Epithelial cell of prostate (primary cell): ENCODE results near the gene HRC.

Experiments used
- DNase-seq: peaks from one replicate; pipeline ENCODE4 v3.0.0-alpha.2; 2011; ENCODE audit warnings: low read depth, low spot score
- H3K27ac ChIP-seq: fragments of 450-650 bp; 2 replicates; pipeline ENCODE4 v1.5.1; 2017; ENCODE audit warnings: mild to moderate bottlenecking

Gene HRC

GRCh38 chr19:49117677-49118564 is 37.3 kb downstream of the HRC start:
- DNase-seq: no peak
- peak overlapping the region; percentile 65 for H3K27ac ChIP-seq

GRCh38 chr19:49116544-49116943 is 38.7 kb downstream of the HRC start:
- H3K27ac ChIP-seq: no peak overlapping the region
- no peak for DNase-seq

GRCh38 chr19:49114630-49115363 is 40.4 kb downstream of the HRC start:
- H3K27ac ChIP-seq: no peak overlapping the region
- DNase-seq: no peak

DNA sequence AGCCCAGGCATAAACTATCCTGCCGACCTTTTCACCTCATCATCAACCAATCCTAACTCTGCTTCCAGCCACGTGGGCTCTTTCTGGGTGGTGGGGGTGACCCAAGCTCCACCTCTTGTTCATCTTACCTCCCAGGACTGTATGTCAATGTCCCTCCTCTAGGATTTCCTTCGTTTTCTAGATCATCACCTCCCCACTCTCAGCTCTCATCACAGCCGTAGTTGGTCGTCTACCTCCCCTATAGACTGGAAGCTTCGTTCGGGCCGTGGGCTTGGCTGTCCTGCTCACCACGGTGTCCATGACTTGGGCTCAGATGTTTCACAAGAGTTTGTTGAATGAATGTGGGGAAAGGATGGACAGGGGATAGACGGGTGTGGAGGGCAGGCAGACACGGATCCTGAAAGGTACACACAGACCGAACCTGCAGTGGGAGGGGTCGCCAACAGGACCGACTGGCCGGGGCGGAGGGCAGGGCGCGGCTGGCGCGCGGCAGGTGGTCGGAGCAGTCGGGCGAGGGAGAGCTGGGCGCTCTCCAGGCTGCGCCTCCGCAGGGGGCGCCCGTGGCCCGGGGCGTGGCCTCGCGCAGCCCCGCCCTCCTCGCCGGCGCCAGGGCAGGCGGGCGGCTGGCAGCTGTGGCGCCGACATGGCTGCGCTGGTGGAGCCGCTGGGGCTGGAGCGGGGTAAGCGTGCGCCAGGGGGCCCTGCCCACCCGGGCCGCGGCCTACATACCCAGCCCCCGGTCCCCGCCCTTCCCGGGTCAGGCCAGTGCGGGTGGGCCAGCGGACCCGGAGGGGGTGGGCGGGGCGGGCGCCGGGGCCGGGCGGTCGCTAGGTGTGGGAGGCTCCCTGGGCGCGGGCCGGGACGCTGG is 41.2 kb downstream of the HRC start, which contains the start of gene LIN7B:
TSS of gene LIN7B (plus strand) at position 609 of the 868 bp plus-strand sequence. CDS start at position 644, 35 bp downstream.
- no peak for DNase-seq
- no peak within 1 kb of the TSS for H3K27ac ChIP-seq

- DNase-seq: no peak
- no peak overlapping the region for H3K27ac ChIP-seq
Measured at GRCh38 chr19:49111218-49111998, 43.8 kb downstream of the HRC start.

DNA sequence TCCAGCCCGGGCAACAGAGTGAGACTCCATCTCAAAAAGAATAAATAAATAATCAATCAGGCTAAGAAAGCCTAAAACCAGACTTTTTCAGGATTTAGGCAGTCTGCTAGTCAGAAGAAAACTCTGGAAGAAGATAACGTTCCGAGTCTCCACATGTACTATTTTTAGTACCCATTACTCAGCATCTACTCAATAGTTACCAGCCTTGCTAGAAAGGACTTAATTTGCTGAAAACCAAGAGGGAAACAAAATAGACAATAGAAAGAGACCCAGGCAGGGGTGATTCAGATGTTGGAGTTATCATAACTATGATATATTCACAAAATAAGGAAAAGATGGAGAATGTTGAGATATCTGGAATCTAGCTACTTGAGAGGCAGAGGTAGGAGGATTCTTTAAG is 44.6 kb downstream of the HRC start:
- no peak overlapping the region for H3K27ac ChIP-seq
- DNase-seq: no peak

DNA sequence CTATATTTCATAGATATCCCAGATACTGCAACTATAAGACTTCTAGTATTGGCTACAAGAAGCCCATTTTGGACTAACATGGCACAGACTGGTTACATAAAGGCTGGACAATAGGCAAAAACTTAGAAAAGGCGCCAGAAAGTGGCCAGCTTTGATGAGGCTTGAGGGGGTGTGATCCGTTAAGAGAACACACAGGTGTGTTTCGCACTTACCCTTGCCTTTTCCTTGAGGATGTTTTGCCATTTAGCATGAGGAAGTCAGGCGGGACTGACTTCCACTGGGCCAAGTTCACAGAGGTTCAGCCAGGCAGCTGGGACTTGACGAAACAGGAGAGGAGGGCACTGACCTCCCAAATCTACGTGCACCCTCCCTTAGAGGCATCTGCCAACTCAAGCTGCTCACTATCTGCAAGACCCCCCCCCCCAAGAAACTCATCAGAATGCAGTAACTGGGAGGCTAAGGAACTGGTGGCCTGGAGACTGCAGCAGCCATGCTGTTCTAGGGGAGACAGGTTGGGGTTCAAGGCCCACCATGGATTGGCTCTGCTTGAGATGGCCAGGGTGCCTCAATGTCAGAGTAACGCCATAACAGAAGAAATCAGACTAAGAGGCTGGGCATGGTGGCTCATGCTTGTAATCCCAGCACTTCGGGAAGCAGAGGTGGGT is 45.5 kb downstream of the HRC start:
- H3K27ac ChIP-seq: no peak overlapping the region

DNA sequence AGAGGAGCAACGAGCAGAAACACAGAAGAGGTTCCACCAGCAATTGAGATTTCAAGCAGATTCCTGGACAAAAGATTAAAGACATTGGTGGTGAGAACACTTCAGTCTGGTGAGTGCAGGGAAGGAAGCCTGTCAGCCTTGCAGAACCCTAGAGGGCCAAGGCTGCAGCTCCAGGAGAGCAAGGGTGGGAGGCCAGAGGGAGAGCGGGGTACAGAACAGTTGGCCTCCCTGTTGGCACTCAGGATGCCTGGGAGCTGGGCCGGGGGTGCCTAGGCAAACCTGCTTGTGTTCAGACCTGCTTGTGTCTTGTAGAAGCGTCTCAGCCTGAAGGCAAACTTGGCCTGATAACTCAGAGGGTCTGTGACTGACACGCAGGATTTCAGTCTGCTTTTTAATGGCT is 46.1 kb downstream of the HRC start:
- DNase-seq: no peak
- H3K27ac ChIP-seq: no peak overlapping the region

More for the DNA sequence above, 45.5 kb downstream of the HRC start:
- no peak for DNase-seq

DNA sequence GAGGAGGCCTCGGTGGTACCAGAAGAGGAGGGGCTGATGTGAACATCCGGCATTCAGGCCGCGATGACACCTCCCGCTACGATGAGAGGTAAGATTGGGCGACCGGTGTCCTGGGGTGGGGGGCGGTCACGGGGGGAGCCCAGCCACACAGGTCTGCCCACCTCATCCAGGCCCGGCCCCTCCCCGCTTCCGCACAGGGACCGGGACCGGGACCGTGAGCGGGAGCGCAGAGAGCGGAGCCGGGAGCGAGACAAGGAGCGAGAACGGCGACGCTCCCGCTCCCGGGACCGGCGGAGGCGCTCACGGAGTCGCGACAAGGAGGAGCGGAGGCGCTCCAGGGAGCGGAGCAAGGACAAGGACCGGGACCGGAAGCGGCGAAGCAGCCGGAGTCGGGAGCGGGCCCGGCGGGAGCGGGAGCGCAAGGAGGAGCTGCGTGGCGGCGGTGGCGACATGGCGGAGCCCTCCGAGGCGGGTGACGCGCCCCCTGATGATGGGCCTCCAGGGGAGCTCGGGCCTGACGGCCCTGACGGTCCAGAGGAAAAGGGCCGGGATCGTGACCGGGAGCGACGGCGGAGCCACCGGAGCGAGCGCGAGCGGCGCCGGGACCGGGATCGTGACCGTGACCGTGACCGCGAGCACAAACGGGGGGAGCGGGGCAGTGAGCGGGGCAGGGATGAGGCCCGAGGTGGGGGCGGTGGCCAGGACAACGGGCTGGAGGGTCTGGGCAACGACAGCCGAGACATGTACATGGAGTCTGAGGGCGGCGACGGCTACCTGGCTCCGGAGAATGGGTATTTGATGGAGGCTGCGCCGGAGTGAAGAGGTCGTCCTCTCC is 47.4 kb downstream of the HRC start:
- no peak overlapping the region for H3K27ac ChIP-seq
- DNase-seq: no peak

DNA sequence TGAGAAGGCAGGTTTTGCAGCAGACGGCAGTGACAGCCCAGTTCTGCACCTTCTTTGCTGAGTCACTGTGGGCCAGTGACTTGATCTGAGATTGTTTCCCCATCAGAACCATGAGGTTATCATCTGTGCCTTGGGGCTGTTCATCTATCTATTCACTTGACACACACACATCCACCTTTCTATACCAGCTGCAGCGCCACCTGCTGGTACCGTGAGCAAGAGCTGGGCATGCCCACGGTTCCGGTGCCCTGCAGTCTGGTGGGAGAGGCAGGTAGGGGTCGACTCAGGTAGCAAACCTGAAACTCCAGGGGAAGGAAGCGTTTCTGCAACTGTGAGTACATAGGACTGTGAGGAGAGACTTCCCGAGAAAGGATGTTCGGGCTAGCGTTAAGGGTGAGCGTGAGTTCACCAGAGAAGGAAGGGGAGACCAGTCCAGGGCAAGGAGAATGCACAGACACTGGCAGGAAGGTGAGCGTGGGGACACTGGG is 48.5 kb downstream of the HRC start:
- no peak overlapping the region for H3K27ac ChIP-seq

GRCh38 chr19:49104229-49104864 is 50.8 kb downstream of the HRC start:
- no peak overlapping the region for H3K27ac ChIP-seq
- no peak for DNase-seq

More for the DNA sequence above, 48.5 kb downstream of the HRC start:
- no peak for DNase-seq

- no peak overlapping the region for H3K27ac ChIP-seq
- no peak for DNase-seq
Measured at GRCh38 chr19:49103331-49104085, 51.7 kb downstream of the HRC start.

DNA sequence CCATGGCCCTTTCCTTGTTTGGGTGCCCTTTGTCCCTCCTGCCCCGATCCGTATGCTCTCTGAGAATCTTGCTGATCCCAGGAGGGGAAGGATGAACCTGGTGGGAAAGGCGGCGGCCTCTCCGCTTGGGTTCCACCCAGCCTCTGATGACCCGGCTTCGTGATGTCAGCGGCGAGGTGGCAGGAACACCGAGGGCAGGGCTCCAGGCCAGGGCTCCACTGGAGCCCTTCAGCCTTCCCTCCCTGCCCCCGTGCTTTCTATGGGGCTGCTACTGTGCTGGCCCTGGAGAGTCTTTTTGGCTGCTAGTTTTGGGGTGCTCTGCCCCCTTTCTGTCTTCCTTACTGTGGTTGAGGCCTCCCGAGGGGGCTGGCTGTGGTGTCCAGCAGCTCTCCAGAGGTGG is 52.9 kb downstream of the HRC start:
- H3K27ac ChIP-seq: no peak overlapping the region
- no peak for DNase-seq
